ENCODE data around the gene CHMP2A.

GRCh38 chr19:58555920-58556621 lies 1.2 kb upstream of the CHMP2A start:
- TF ChIP-seq CTCF (IDR thresholded peaks at IDR 0.05) (no peak), POLR2A (IDR thresholded peaks at IDR 0.05) (no peak), EP300 (IDR thresholded peaks at IDR 0.05) (no peak)
